Sigmoid colon (tissue), 4 donors: Measurements from ENCODE around the gene KMT2D.

Source experiments
- EP300 ChIP-seq, 4 donors: sonication (generic); formaldehyde crosslinking; IDR thresholded peaks; one replicate each; pipeline ENCODE4 v1.6.1; 2017; ENCODE audit warnings: antibody characterized with exemption in 4 of 4
- POLR2A ChIP-seq, 2 donors: fragments of 450-650 bp; IDR thresholded peaks; one replicate each; pipeline ENCODE4 v1.6.1; 2016; ENCODE audit warnings: antibody characterized with exemption in 2 of 2, mild to moderate bottlenecking in 2 of 2, moderate library complexity in 2 of 2
- POLR2AphosphoS5 ChIP-seq, 4 donors: sonication (generic); formaldehyde crosslinking; IDR thresholded peaks; one replicate each; pipeline ENCODE4 v1.6.1; 2017; ENCODE audit warnings: antibody characterized with exemption in 4 of 4
- TF ChIP-seq, protein P1 (sequence below), 4 experiments: fragments of 450-650 bp in 3 of 4; fragments of 200-600 bp in 1 of 4; IDR thresholded peaks; one replicate each; pipeline ENCODE4 v1.5.1; 2016 to 2019; ENCODE audit warnings: antibody characterized with exemption in 4 of 4, mild to moderate bottlenecking in 3 of 4, moderate library complexity in 2 of 4

DNA sequence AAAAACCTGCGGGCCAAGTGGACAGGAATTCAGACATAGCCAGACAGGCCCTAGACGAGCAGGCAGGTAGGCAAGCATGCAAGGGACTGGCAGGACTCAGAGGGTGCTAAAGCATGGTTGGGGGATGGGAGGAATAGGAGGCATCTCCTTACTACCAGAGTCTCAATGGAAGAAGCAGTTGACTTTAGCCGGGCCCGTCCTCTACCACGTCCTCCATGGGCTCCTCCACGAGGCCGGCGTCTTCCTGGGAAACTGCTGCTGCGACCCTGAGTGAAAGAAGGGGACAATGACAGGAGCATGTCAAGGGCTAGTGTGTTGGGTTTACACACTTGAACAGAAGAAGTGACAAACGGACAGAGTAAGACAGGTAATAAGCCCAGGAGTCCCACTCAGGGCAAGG, 11.6 kb downstream of the KMT2D start:
- TF ChIP-seq, protein P1, sequence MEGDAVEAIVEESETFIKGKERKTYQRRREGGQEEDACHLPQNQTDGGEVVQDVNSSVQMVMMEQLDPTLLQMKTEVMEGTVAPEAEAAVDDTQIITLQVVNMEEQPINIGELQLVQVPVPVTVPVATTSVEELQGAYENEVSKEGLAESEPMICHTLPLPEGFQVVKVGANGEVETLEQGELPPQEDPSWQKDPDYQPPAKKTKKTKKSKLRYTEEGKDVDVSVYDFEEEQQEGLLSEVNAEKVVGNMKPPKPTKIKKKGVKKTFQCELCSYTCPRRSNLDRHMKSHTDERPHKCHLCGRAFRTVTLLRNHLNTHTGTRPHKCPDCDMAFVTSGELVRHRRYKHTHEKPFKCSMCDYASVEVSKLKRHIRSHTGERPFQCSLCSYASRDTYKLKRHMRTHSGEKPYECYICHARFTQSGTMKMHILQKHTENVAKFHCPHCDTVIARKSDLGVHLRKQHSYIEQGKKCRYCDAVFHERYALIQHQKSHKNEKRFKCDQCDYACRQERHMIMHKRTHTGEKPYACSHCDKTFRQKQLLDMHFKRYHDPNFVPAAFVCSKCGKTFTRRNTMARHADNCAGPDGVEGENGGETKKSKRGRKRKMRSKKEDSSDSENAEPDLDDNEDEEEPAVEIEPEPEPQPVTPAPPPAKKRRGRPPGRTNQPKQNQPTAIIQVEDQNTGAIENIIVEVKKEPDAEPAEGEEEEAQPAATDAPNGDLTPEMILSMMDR (IDR thresholded peaks at IDR 0.05): no peak
- TF ChIP-seq POLR2AphosphoS5 (IDR thresholded peaks at IDR 0.05) (no peak), POLR2A (IDR thresholded peaks at IDR 0.05) (no peak), EP300 (IDR thresholded peaks at IDR 0.05) (no peak)
